GM18873 (cell line): ENCODE measurements around the gene ICE2.

Source experiments
- ATAC-seq: cut with Tn5 transposase; IDR thresholded peaks from one replicate; pipeline ENCODE4 v1.9.1; 2021; ENCODE audit warnings: mild to moderate bottlenecking, moderate library complexity, moderate number of reproducible peaks; ENCODE audit not compliant: unreplicated experiment, low FRiP score

ICE2 gene

GRCh38 chr15:60374628-60375081 is 104.3 kb downstream of the ICE2 start:
- no peak for ATAC-seq

- ATAC-seq, result no peak
Measured at GRCh38 chr15:60374209-60374608, 104.7 kb downstream of the ICE2 start.

- no peak for ATAC-seq
Measured at GRCh38 chr15:60373745-60374144, 105.2 kb downstream of the ICE2 start.

DNA sequence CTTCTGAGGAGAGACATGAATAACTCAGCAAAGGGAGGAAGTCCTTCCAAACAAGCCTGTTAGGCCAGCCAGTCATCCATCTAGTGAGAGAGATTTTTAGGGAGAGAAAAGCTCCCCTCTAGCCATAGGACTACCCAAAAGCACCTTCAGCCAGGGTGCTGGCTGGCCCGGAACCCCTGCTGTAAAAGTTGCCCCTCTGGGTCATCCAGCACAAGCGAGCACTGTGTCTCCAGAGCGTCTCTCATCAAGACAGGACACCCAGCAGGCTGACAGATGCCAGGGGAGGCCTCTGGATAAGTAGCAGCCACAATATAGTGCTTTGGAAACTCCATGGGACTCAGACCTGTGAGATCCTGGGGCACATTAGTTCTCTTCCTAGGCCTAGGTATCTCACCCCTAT is 105.6 kb downstream of the ICE2 start:
- ATAC-seq, result no peak

DNA sequence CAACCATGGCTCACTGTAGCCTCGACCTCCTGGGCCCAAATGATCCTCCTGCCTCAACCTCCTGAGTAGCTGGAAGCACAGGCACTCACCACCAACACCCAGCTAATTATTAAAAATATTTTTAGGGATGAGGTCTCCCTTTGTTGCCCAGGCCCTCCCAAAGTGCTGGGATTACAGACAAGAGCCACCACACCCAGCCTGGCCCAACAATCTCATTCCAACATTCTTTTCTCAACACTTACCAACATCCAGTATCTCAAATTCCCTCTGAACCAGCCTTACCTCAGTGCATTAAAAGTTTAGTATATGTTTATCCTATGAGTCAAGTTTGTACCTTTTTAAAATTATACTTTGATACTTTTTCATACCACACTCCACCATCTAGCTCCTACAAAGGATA is 106.2 kb downstream of the ICE2 start:
- ATAC-seq, result no peak

DNA sequence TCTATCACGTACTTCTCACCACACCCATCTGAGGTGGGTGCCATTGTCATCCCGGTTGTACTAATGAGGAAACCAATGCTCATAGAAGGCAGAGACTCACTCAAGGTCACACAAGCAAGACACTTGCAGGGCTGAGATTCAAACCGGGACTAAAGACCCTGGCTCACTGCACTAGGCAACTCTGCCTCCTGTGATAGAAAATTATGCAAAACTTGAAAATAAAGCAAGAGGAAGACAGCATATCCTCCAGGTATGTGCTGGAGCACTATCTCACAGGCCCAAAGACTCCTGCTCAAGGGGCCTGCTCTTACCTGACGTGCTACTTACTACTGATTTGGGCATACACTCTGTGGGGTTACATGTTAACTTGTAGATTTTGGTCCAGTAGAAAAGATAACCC is 106.7 kb downstream of the ICE2 start:
- ATAC-seq, result no peak

- ATAC-seq, result no peak
Measured at GRCh38 chr15:60371175-60372051, 107.5 kb downstream of the ICE2 start.

DNA sequence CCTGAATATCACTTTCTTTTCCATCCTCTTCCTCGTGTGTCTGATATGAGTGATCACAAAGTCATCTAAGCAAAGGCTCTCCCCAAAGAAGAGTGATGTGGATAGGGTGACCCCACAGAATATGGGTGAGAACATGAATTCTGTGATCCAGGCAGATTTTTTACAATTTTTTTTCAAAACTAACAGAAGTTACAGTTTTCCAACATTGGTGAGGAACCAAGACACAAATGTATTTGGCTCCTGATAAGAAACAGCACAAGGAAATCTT is 108.1 kb downstream of the ICE2 start:
- ATAC-seq, result no peak

- ATAC-seq, result no peak
Measured at GRCh38 chr15:60370105-60370868, 108.7 kb downstream of the ICE2 start.

GRCh38 chr15:60369696-60370095 is 109.2 kb downstream of the ICE2 start:
- ATAC-seq, result no peak
